ENCODE data around the gene NCKAP5L.
"Not testable (repeated sequence)": the region's sequence is repeated elsewhere in the genome, so short reads cannot be mapped to it uniquely, and the experiment has no call there.

The NCKAP5L gene

DNA sequence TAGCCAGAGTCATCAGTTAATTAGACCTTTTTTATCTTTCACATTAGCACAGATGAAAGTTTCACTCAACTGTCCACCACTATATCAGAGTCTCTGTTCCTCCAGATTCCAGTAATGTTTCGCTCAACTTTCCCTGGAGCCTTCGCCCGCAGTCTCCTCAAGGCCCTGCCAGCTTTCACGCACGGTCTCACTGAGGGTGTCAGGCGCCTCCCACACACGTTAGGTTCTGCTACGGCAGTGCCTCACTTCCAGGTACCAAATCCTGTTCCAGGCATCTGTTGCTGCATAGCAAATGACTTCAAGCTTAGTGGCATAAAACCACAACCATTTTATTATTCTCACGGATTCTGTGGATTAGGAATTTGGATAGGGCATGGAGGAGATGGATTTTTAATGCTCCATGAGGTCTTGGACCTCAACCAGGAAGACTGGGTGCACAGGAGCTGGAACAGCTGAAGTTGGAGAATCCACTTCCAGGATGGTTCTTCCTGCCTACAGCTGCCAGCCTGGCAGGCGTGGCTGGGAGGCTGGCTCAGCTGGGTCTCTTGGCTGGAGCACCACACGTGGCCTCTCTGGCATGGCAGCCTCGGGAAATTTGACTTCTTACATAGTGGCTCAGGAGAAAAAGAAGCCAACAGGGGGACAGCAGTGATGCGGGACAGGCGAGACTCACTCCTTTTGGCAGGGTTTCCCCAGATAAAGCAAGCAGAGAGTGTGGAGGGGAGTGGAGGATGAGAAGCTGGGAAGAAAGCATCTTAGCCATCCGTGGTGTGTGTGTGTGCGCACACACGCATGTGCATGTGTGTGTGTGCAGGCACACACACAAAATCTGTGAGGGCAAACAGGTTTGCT is 36.0 kb upstream of the NCKAP5L start:
- peak; percentile 79 for DNase-seq

DNA sequence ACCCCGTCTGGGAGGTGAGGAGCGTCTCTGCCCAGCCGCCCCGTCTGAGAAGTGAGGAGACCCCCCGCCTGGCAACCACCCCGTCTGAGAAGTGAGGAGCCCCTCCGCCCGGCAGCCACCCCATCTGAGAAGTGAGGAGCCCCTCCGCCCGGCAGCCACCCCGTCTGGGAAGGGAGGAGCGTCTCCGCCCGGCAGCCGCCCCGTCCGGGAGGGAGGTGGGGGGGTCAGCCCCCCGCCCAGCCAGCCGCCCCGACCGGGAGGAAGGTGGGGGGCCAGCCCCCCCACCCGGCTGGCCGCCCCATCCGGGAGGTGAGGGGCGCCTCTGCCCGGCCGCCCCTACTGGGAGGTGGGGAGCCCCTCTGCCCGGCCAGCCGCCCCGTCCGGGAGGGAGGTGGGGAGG is 32.7 kb upstream of the NCKAP5L start:
- not testable (repeated sequence) for DNase-seq

DNA sequence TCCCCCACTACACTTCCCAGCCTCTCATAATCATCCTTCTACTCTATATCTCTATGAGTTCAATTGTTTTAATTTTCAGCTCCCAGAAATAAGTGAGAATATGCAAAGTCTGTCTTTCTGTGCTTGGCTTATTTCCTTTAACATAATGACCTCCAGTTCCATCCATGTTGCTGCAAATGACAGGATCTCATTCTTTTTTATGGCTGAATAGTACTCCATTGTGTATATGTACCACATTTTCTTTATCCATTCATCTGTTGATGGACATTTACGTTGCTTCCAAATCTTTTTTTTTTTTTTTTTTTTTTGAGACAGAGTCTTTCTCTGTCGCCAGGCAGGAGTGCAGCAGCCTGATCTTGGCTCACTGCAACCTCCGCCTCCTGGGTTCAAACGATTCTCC is 27.7 kb upstream of the NCKAP5L start:
- not testable (repeated sequence) for DNase-seq

DNA sequence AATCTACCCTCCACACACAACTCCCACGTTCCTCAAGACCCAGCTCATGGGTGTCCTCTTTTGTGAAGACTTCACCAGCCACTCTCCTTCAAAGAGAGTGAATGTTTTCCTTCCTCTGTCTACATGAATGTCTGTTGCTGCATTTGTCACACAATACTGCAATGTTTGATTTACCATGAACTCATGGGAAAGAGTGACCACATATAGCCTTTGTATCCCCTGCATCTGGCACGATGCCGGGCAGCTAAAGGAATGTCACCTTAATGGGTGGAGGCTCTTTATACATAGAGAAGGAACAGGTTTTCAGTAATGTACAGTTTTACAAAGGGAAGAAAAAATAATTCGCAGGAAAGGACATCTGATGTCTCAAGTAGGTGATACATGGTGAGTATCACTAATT is 26.8 kb upstream of the NCKAP5L start:
- no peak for DNase-seq

DNA sequence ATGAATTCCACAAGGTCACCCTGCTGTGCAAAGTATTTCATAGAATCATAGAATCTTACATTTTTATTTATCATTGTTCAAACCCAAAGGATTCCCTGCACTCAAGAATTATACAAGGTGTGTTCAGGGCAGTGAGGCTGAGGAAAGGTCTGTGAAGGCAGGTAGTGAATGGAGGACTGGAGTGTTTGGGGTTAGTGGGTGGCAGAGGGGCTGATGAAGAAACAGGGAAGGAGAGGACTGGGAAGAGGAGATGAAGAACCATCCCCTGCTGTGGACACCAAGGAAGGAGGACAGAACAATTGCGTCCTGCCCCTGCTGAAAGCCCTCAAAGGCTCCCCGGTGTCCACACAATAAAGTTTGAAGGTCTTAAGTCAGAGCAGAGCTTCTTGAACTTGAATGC is 25.5 kb upstream of the NCKAP5L start:
- DNase-seq: no peak

DNA sequence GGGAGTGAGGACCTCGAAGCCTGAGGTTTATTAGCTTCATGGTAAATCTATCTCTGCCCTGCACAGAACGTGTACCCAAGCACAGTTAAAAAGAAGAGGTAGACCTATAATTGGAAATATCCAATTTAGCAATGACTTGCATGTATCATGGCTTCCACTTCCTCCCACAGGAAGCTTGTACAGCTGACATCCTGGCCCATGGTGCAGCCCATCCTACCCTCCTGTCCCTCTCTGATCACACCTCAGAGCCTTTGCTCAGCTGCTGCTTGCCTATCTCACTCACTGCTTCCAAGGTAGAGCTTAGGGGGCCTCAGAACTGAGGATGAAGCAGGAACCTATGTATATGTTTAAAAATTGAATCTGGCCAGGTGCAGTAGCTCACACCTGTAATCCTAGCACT is 18.9 kb upstream of the NCKAP5L start:
- DNase-seq: no peak

DNA sequence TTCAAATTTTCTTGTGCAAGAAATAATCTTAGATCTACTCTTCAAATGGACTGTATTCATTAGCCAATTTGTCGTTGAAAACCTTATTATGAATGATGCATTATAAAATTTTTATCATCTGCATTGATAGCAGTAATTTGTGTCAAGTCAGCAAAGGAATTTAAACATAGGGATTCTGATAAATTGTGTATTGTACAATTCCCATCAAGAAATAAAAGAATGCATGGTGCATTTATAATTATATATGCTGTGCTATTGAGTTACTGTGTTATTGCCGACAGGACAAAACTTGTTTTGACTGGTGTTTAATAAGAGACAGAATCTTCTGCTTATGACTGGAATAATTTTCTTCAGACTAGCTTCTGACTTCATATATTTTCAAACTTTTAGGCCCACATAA is 17.8 kb upstream of the NCKAP5L start:
- no peak for DNase-seq

DNA sequence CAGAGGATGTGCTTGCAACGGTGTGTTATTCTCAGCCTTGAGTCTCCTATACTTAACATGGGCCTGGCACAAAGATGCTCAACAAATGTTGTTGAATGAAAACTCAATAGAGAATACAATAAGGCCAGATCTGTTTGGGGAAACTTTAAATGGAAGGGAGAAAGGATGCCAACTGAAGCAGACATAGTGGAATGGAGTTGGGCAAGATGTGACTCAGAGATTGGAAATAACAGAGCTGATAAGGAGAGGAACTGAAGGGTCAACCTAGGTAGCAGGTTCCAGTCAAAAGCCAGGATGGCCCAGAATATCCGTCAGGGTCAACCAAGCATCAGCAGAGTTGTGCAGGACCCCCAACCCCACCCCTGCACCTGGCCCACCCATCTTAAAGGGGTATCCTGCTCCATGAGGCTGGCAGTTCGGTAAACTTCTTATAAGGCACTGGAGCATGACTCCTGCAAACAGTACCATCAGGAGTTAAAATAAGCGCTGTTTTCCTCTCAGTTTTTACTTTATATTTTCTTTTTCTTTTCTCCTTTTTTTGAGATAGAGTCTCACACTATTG is 15.7 kb upstream of the NCKAP5L start:
- DNase-seq: no peak

DNA sequence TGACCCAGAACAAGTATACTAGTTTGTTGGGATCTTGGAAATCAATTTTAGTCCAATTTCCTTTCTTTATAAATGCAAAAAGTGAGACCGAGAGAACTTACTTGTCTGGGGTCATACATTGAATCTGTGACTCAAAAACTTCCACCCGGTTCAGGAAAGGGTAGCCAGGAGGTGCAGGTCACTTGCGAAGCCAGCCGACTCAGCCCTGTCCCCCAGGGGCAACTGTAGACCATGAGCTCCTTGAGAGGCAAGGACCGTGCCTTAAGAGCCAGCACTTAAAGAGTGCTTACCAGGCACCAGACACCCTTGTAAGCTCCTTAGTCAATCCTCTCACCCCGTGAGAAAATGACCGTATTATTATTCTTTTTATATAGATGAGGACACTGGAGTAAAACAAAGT is 15.2 kb upstream of the NCKAP5L start:
- DNase-seq: no peak

DNA sequence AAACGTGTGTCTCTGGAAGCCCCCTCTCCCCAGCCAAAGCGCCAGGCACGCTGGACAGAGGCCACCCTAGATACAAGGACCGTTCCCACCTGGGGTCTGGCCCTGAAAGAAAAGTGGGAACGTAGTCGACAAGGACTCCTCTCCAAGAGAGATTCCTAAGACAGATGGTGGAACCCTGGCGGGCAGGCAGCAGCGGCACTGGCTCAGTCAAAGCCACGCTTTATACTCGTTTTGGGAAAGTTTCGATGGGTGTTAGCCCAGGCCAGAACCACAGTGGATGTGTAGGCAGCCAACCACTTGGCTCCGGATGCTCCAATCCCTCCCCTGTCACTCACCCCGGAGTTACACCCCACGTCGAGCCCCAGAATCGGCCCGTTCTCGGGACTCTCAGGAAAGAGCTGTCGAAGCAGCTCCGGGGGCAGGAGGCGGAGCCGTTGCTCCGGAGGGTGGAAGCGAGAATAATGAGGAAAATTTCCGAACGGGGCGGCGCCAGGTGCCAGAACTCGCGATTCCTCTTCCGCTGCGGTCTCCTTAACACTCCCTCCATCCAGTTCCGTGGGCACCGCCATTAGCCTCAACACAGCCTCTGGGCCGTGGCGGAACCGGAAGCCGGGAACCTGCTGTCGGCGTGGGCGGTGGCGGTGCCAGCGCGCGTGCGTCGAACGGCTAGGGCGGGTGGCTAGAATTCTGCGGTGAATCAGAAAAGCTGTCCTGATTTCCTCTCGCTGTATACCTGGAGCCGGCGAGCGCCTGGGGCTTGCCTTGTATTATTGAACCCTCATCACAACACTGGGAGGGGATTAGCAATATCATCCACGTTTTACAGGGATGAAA is 14.5 kb upstream of the NCKAP5L start, which contains the start of gene BCDIN3D:
Gene BCDIN3D (minus strand): TSS at position 588 of the 834 bp plus-strand sequence. CDS start 19 bp downstream, at position 569.
- DNase-seq: peak; percentile 81

DNA sequence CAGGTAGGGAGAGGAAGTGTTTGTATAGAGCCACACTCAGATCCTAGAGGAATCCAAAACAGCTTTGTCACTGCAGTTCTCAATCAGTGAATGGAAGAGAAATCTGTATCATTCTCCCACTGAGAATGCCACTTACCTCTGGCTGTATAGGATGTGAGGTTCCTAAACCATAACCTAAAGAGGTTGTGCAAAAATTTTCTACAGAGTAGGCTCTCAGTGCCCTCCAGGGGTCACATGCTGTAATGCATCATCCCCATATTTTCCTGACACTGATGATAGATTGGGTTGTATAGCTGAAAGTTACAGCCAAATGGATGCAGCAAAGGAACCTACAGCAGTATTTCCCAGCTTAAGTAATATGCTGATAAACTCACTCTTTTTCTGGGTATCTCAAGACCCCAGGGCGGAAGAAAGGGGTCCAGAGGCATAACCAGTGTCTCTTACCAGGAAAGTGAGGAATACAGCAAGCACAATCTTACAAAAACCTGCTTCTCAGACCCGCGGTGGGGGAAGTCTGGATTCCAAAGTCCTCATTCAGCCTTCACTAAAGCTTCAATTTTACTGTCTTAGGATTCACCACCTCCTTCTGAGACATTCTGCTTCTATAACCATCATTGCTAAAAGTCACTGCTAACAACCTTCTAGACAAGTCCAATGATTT is 10.9 kb upstream of the NCKAP5L start:
- DNase-seq: peak; percentile 6

DNA sequence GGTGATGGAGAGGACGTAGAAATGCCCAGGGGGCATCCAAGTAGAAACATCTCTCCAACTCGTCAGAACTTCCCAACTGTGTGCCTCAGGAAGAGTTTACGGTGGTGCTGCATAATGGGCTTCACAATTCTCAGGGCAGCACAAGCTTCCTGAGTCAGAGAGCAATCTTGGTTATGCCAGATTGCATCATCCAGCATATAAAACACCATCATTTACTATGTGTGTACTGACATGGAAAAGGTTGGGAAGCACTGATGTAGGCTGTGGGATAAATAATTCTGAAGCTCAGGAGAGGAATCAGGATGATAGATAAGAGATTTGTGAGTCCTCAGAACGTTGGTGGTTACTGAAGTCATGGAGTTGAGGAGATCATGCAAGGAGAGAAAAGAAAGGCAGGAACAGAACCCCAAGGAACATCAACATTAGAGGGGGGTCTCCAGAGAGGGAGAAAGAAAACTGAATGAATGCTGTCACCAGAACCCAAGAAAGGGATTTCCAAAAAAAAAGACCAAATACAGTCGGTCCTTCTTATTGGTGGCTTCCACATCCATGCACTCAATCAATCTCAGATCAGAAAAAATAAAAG is 4.7 kb upstream of the NCKAP5L start:
- DNase-seq: no peak

DNA sequence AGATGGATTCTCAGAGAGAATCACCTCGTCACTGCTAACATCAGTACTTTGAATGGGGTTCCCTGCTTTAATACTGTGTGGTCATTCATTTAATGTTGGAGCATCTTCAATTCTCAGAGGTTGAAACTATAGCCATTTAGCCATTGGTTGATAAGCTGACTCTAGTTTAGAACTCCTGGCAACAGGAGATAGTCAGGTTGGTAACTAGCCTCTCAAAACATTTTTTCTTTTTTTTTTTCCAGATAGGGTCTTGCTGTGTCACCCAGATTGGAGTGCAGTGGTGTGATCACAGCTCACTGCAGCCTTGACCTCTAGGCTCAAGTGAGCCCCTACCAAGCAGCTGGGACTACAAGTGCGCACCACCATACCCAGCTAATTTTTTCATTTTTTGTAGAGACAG is 3.5 kb upstream of the NCKAP5L start:
- no peak for DNase-seq

DNA sequence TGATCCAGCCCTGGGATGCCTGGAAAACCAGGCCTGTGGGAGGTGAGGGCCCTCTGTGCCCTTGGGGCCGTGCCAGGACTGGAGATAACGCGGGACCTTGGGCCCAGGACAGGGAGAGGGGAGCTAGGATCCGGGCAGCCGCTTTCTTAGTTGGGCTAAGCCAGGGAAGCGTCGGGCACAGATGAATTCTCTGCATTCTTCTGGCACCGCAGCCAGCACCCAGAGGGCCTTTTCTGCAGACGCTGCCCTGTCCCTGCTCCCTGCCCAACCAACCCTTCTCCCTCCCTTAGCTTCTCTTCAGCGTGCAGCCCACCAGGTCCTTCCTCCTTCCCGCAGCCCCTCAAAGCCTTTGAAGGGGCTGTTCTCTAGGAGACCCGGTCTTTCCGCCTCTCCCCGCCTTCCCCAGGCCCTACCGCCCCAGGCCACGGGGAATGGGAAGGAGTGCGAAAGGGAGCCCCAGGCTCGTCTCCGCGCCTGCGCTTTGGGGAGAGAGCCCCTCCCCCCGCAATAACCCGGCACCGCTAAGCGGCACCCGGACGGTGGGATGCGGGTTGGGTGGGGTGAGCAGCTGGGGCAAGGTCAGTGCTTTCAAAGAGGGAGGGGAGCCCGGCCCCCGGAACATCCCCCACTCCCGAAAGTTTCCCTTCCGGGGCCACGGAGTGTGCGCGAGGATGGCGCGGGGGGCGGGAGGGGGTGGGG is 663 bp downstream of the NCKAP5L start:
- DNase-seq: no peak

DNA sequence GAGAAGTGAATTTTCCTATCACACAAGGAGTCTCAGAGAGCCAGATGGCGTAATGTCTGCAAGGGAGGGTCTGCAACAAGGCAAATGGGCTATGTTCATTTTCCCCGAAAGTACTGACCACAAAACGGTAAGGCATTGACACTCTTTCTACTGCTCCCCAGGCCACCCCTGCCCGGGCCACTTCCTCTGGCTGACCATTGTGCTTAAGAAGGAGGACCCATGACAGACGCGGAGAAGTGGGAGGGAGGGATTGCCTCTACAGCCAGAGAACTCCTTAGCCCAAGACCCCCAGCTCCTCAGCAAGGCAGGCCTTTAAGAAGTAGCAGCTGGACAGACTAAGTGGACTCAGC is 1.2 kb downstream of the NCKAP5L start:
- no peak for DNase-seq

DNA sequence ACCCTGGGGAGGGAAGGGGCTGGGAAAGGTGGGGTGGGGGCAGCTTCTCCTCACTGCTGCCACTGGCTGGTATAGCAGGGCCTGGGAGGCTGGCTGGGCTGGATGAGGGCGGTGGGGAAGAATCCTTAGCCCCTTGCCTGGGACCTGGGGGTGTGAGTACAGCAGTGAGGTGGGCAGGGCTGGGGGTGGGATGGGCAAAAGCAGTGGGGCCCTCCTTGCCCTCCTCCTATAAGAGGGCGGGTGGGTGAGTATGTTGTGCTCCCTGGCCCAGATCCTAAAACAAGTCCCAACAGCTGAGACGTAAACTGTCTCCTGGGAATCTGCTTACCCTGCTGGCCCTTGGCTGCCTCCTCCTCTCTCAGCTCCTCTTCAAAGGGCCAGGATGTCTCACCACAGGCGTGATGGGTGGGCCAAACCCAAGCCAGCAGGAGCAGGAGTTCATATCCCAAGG is 2.2 kb downstream of the NCKAP5L start:
- DNase-seq: no peak

DNA sequence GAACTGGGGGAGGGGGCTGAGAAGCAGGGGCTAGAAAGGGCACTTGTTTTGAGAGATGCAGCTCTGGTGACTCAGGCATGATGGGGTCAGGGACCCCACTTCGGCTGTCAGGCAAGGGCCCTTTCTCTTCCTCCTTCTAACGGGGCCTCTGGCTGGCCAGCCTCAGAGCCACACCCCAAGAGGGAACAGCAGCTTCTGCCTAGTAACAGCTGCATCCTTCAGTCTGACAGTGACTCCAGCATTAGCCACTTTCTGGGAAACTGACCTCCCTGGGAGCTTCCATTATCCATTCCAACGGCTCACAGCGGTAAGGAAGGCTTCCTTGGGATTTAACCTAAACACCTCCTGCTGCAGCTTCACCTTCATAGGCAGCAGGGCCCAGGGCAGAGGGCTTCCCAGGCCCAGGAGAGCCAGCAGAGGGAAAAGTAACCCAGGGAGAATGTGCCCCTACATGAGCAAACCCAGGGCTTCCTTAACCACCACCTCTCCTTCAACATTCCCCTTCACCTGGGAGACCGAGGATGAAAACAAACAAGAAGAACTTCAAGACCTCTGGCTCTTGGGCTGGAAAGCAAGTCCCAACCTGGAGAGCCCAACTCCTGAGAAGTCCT is 2.7 kb downstream of the NCKAP5L start:
- no peak for DNase-seq

DNA sequence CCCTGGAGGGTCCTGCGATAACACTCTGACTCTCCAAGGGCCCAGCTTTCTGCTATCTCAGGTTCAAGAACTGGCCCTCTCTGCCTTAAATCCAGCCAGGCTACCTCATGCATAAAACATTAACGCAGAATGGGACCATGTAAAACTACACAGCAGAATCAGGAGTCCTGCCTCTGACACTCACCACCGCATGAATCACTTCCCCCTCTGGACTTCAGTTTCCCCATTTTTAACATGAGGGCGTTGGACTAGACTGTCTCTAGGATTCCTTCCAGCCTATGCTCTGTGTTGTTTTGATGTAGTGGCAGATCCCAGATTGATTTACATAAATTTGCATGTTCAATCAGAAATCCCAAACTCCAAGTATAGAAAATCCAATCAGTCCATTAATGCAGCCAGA is 3.3 kb downstream of the NCKAP5L start:
- no peak for DNase-seq

DNA sequence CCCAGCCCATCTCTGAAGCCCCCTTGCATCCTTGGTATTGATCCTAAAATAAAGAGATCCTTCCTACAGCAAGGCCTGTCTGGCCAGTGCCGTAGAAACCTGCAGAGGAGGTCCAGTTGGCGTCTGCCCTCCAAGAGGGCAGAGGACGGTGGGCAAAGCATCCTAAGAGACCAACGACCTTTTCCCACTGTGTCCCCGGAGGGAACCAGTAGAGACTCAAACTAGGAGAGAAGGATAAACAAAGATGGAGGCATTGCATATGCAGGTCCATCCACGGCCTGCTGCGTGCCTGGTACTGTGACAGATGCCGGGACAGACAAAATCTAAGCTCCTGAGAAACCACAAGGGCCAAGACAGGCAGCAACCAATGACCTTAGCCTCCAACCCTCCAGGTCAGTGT is 3.8 kb downstream of the NCKAP5L start:
- DNase-seq: no peak

DNA sequence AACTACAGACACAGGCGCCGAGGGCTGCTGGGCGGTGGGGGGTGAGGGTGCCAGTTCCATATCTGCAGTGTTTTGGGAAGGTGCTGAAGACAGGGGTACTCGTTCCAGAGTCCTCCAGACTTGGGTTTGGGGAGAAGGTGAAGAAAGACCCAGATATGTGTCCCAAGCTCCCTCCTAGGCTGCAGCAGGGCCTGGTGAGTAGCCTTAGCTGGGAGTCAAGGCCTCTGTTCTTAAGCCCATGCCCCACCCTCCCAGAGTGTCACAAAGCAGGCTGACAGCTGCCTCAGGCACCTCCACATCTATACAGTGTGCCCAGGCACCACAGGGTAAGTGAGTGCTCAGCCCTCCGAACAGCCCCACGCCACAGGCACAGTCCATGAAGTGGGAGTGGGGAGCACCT is 4.3 kb downstream of the NCKAP5L start:
- no peak for DNase-seq

DNA sequence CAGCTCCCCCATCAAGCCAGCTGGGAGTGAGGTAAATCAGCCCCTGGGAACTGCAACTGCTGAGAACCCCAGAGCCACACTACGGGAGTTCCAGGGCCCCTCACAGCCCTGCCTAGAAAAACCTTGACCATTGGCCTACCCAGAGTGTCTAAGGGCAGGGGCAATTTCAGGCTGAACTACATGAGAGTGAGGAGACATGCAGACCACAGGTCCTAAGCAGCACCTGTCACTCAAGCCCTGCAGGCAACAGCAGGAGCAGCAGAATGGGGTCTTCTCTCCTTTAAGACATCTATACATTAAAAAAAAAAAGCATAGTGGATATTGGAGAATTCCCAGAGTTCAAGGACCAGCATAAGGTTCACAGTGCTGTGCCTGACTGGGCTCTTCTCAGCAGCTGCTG is 4.9 kb downstream of the NCKAP5L start:
- DNase-seq: no peak

All from NCI-H446 treated with DMSO at 0.1 percent for 48 hours (cell line).